Activated CD4-positive, alpha-beta T cell treated with anti-CD3 and anti-CD28 coated beads for 24 hours (primary cell): Measurements from ENCODE around the gene CADM1.

Source experiments
- DNase-seq, 2 donors: peaks; one replicate each; pipeline ENCODE4 v3.0.0-alpha.2; 2020; ENCODE audit warnings: low read depth in 2 of 2

CADM1 gene

DNA sequence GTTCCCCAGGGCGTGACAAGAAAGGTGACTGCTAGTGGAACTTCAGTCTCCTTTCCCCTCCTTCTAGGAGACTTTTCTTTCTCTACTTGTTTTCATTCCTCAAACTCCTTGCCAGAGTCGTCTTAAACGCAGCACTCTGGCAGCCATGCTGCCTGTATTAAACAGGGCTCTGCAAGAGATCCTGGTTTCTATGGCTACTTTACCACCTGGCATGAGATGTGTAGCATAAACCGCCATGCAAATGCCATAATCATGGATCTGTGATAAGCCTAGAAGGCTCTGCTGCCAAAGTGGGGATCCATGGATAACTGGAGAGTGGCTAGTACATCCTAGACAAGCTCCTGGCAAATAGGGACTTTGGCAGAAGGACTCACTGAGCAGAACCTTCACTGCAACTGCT, 321.1 kb downstream of the CADM1 start:
- no peak for DNase-seq

DNA sequence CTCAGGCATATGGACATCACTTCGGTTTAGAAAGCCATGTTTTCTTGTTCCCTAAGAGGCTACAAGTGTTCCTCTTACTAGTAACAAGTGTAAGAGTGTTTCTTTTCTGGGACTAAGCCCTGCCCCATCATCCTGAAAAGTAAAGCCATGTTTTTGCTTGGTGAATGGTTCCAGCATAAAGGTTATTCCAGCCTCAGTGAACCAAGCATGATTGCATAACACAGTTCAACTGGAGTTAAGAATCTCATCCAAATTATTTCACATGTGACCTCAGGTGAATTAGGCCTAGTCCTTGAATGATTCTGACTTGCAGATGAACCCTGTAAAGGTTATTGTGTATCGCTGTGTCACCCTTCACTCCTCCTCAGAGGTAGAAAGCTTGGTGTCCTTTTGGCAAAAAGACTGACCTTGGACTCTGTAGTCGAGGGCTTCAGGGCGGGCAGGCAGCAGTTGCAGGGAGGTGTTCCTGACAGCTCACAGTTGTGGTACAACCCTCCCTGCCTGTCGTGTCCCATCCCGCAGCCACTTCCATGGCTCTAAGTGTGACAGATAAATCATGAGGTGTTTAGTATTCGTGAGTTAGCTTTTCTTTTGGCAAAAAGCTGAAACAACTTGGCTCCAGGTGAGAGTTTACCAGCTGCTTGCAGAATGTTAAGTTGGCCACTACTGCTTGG, 321.8 kb downstream of the CADM1 start:
- DNase-seq = no peak

DNA sequence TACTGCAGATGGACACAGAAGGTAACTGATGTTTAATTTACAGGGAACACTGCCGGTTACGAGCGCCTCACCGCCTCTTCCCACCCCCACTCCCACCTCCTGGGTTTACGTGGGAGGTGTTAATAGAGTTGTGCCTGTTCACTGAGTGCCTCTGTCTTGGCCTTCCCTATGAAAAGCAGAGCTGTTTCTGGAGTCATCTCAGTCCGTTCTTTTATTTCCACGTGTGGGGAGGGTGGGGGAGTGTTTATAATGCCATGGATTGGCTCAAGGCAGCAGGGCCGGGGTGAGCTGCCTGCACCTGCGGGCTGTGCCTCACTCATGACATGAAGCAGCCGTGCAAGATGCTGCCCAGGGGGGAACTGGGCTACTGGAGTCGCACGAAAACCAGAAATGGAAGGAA, 322.7 kb downstream of the CADM1 start:
- no peak for DNase-seq

DNA sequence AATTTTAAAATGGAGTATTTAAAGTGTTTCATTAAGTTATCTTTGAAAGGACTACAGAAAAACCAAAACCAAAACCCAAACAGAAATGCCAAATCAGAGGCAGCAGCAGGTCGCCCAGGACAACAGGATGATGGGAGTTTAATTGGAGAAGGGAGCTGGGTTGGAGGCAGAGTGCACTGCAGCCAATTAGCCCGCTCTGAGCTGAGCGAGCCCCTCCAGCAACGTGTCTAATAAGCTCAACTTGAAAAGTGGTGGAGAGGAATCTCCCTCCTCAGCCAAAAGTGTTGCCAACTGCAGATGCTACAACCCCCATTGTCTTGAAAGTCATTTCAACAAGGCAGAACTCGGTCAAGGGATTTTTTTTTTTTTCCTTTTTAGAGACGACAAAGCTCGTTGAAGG, 323.9 kb downstream of the CADM1 start:
- no peak for DNase-seq

DNA sequence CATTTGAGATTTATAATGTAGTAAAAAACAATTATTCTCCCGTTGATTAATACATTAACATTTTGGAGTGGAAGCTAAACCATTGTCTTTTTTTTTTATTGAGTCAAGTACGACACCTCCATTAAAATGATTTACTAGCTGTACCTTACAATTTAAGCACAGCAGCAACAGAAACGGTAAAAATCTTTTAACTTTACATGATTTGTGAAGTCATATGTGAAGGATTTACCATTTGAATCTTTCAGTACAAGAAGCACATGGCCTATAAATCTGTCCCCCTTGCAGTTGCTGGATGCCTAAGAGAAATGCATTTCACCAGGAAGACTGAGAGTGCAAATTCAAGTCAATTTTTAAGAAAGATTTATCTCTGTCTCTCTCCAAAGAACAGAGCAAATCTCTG, 324.6 kb downstream of the CADM1 start:
- DNase-seq = no peak

DNA sequence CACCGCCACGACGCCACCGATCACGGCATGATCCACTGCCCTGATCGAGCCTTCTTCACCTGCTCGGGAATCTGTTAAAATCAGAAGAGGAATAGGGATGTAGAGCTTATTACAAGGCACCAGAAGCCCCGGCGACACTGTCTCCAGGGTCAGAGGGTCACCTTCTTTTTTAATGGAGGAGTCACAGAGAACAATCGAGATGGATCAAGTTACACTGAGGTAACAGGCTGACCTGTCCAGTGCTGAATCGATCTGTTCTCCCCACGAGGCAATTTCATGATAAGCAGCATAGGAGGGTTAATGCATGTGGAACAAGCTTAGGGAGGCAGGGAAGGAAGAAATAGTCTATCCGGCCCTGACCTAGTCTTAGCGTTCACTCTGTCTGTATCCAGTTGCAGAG, 325.5 kb downstream of the CADM1 start:
- no peak for DNase-seq

DNA sequence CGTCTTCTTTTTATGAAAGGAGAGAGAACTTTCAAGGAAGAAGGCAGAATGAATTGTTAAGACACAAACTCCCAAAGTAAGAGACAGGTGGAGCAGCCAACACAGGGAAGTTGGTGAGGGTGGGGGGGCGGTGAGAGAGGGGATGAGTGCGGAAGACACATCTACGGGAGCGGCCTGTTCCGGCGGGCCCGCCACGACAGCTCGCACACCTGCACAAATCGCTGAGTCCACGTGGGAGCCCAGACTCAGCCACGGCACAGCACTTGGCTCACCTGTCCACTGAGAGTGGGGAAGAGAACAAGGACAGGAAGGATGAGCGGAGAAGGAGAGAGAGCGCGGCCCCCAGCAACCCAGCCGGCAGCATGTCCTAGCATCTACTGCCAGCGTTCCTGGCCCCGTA, 331.1 kb downstream of the CADM1 start:
- no peak for DNase-seq

DNA sequence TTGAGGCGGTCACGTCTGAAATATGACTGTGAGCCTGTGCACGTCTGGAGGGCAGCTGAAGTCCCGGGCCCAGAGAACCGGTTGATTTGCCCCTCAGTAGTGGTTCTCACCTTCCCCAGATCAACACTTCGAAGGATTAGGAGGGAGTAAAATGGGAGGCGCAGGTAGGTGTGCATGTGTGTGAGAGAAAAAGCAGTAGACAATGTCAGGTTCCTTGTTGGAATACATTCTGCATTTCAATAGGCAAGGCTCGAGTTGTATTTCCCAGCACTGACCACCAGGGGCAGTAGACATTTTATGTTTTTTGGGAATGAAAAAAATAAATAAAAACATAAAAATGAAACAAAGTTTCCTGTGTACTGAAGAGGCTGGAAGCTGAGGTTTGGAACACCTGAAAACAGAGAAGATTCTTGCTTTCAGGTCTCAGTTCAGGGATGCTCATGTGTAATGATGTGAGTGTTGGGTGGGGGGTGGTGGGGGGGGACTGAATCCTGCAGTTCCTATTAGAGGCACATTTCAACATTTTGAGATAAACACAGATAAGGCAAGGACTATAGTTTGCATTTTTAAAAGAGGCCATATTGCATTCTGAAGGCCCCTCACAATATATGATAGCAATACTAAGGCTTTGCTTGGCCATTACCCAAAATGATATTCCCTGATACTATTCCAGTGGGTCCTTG, 333.9 kb downstream of the CADM1 start:
- DNase-seq = peak in 1 of 2 donors; percentile 10

DNA sequence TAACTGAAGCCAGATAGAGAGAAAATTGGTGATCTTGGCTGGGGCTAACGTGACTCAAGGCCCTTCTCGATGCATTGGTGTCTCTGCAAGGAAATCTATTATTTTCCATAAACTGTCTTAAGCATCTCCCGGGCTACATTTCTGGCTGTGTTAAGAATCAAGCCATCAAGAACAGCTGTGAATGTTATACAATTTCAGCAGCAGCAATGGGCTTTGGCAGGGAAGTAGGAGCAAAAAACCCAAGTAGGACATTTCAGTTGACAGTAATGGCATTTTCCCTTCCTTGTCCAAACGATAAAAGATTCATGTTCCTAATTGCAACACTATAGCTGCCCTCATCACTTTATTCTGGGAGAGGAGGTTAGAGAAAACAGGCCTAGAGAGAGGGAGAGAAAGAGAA, 335.0 kb downstream of the CADM1 start:
- DNase-seq = no peak

DNA sequence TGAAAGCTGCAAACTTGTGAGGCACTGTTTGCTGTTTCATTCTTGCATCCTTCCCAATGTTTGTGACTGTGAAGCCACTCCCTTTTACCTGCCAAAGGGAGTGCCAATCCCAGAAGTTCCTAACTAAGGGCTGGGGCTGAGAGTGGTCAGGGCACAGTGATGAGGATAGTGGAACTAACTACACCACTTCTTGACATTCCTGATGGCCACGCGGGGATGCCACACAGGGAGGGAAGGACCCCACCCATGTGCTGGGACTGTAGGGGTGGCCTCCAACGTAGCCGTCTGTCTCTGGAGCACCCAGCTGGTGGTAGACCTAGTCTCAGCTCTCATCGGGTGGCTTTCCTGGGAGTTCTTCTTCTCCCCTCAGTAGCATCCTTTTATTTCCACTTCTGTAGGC, 335.5 kb downstream of the CADM1 start:
- DNase-seq = no peak

DNA sequence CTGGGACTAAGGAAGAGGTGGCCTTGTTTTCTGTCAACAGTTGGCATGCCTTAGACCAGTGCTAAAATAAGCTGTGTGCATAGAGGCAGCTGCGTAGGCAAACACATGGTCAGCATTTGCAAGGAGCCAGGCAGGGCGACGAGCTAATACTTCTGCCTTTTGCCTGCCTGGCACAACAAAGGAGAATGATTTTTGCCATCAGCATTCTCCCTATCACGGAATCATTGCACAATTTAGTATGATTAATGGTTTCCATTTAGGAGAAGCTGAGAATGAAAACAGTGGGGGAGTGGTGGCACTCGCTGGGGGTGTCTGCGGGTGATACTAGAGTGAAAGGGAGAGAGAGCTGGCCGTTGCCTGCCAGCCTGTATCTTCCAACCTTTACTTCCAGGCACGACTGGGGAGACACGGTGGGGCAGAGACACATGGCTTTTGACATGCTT, 336.0 kb downstream of the CADM1 start:
- no peak for DNase-seq

DNA sequence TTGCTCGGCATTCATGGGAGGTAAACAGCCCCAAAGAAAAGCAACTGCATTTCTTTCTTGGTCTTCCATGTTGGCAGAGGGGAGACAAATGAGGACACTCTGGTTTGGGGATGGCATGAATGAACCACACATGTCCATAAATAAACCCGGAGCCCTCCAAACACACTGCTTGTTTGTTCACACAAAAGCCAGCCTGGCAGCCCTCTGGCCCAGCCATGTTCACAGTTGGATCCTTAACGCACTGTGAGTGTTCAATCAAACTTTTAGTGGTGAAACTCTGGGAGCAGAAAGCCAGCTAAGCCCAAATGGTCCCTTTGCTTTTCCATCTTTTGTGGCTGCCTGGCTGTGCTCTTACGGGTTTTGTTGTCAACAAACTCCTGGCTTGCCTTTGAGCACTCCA, 336.8 kb downstream of the CADM1 start:
- no peak for DNase-seq

DNA sequence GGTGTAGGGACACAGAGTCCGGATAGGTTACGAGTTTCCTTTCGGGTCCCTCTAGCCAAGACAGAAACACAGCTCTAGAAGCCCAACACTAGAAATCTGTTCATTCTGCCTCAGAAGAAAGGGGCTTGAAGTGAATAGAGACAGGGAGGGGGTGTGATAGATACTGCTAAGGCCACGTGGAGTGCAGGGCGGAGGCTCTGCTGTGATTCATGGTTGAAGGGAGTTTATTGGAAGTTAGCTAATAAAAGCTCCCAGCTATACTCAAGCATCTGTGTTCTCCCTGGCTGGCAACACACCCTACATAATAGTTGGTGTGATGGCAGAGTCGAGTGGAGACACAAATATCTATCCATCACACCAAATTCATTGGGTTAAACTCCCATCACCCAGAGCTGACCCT, 337.4 kb downstream of the CADM1 start:
- no peak for DNase-seq

DNA sequence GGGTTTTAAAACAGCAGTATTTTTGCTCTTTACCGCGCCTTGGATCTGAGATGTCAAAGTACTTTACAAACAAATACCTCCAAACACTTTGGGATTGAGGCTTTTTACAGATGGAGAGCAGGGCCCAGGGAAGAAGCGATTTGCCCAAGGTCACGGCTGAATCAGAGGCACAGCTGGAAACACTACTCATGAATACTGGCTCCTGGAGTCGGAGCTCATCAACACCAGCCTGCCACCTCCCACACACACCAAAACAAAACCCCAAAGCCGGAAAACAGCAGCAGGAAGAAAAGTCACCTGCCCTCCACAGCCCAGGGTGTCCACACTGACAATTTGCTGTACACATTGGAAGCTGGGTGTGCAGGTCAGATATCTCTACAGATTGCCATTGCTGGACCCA, 339.4 kb downstream of the CADM1 start:
- DNase-seq = no peak

DNA sequence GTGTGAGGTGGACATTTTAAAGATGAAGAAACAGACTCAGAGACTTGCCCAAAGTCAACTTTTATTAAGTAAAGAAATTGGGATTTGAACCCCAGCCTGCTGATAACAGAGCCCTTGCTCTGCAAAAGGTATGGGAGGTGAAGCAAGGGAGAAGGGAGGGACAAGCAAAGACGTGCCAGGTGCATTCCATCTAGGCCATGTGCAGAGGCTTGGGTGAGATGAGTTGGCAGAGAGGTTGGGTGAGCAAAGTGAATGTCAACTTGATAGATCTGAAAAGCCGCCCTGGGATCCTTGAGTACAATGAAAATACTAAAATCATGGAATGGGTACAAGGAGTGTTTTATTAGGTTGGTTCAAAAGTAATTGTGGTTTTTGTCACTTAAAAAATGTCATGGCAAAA, 341.3 kb downstream of the CADM1 start:
- no peak for DNase-seq

DNA sequence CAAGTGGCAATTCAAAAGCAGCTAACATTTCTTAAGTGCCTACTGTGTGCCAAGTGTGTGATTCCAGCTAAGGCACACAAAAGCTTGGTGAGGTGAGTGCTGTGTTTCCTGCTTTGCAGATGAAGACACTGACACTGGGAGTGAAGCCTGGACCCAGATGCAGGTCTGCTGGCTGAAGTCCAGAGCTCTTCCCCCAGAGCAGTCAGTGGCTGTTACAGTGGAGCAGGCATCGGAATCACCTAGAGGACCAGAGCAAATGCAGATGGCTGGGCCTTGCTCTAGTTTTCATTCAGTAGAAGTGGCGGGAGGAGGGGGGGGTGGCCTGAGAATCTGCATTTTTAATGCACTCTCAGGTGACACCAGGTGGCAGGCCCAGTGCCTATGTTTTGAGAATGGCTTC, 342.3 kb downstream of the CADM1 start:
- DNase-seq = no peak

DNA sequence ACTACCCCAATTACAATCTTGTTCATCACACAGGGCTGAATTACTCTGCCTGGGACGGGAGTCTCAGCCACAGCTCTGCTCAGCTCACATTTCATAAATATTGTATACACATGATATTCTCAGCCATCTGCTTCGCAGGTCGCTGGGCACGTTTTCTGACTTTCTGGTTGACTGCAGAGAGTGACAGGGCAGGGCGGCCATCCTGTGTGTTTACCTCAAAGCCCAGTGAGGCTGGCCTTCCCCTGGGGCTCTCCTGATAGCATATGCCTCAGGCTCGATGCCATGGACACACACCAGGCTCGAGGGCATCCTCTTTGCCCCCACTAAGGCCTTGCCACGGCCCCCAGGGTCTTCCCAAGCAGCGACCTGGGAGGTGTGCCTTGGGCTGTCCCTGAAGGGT, 345.0 kb downstream of the CADM1 start:
- no peak for DNase-seq

DNA sequence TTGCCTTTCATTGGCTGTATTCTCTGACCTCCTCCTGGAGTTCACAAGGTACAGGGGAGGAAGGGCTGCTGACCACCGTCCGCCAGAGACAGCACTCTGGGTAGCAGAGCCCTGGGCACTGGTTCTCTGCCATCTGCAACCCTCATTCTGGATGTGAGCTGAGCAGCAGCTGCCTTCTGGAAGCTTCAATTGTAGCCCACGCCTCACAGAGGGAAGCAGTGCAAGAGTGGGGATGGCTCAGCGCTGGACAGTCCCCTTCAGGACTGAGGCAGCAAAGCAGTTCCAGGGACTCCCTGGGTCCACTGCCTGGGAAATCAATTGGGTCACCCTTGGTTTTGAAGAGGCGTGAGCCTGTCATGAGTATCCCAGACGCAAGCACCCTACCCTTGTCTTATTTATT, 346.2 kb downstream of the CADM1 start:
- DNase-seq = no peak

DNA sequence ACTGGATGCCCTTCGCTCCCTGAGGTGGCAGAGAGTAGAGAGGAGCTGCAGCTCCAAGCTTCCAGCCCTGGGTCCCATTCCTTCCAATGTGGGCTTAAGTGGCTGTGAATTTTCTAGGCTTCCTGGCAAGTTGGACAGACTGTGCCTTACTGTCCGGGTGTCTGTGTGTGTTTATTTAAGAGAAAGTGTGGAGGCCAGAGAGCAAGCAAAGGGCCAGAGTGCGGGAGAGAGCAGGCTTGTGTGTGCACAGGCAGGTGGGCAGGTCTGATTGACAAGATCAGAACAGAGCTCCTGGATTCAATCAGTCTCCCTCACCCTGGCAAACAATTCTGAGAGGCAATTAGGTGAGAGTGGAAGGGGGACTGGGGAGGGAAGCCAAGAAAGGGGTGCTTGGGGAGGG, 347.0 kb downstream of the CADM1 start:
- no peak for DNase-seq

DNA sequence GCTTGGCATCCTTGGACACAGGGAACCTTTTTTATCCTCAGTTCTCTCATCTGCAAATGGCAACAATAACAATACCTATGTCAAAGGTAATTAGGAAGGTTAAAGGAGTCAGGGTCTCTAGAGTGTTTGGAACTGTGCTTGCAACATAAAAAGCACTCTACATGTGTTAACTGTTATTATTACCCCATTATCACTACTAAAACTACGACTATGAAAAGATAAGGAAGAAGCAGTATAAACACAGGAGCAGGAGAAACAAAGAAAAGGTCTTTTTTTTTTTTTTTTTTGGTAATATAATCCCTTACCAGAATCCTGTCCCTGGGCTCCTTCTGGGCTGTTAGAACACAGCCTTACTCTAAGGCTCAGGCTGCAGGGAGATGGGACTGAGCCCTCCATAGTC, 348.2 kb downstream of the CADM1 start:
- no peak for DNase-seq

DNA sequence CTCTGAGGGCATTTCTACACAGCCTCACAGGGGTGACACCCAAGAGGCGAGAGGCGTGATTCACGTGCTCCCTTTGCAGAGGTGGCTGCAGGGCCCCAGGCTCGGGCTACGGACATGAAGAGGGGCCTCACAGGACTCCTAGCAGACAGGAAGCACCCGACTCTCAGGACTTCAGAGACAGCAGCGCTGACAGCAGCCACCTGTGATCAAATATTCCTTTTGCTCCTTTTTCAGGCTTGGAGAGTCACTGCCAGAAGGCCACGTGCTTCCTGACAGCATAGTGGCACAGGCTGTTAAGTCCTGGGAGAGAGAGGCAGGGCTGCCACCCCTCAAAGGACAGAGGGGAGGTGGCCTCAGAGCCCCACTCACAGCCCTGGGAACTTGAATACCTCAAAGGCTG, 348.9 kb downstream of the CADM1 start:
- no peak for DNase-seq

DNA sequence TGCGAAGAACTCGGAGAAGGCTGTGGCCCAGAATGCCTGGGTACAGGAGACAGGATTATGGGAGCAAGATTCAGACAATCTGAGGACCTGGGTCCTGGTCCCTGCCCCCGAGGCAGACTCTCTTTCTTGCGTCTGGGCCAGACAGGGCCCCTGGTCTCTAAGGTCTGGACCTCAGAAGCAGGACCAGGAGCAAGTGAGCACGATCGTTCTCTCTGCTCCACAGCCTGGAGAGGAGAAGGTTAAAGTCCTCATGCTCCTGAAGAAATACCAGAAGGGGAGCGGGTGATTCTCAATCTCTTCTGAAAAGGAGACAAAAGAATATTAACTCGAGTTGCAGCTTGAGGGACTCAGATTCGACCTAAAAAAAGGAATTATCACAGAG, 349.9 kb downstream of the CADM1 start:
- no peak for DNase-seq

DNA sequence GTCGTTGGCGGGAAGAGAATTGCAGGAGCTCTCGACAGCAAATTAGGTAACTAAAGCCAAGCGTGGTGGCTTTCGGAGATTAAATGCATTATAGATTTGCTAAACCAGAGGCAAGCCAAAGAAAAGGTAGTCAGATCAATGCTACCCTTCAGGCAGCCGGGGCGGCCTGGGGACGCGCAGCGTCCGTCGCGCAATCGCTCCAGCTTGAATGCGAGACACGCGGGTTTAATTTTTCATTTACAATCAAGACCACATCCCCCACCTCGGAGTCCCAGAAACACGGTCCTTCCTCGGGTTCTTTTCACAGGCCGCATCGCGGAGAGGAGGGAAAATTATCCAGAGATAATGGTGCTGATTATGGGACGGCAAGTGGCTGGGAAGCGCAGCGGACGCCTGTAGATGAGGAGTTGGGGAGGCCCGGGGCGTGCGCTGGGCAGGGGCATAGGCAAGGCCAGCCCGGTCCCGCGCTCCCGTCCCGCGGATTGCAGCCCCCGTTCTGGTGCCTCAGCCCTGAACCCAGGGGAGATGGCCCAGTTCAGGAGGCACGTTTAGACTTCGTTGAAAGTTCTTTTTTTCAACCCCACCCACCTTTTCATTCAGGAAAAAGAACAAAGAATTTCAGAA, 350.4 kb downstream of the CADM1 start:
- DNase-seq = no peak
